Type B pancreatic cell (in vitro differentiated cells): ENCODE measurements around the gene RAG2. TPM values are rescaled to one million over a fixed set of nuclear protein-coding genes. Genes with fewer than 3 reads are reported as not detected.

Experiments used
- DNase-seq: peaks from one replicate; pipeline ENCODE4 v3.0.0; 2021; ENCODE audit warnings: mixed read lengths; ENCODE audit not compliant: unreplicated experiment; ENCODE audit errors: extremely low spot score
- H3K27ac Mint-ChIP-seq: 2 replicates; pipeline ENCODE4 v1.8.0; 2021; ENCODE audit warnings: mild to moderate bottlenecking, mixed read lengths
- H3K27me3 Mint-ChIP-seq: 2 replicates; pipeline ENCODE4 v1.8.0; 2021; ENCODE audit warnings: mixed read lengths
- H3K36me3 Mint-ChIP-seq: 2 replicates; pipeline ENCODE4 v1.8.0; 2021; ENCODE audit warnings: mixed read lengths
- H3K4me1 Mint-ChIP-seq: one replicate; pipeline ENCODE4 v1.8.0; 2021; ENCODE audit warnings: mixed read lengths; ENCODE audit not compliant: unreplicated experiment
- H3K4me3 Mint-ChIP-seq: 2 replicates; pipeline ENCODE4 v1.8.0; 2021; ENCODE audit warnings: mild to moderate bottlenecking, mixed read lengths
- H3K9me3 Mint-ChIP-seq: 2 replicates; pipeline ENCODE4 v1.8.0; 2021; ENCODE audit warnings: mixed read lengths
- total RNA-seq: library from RNA; stranded (reverse); gene quantifications from 2 replicates; pipeline ENCODE4 v1.2.1, GENCODE V29; 2021; ENCODE audit warnings: low replicate concordance
- TF ChIP-seq, protein P1 (sequence below): fragments of 200-600 bp; sonication (generic); conservative IDR thresholded peaks from 2 replicates; pipeline ENCODE4 v1.5.0; 2021; ENCODE audit warnings: antibody characterized with exemption, mild to moderate bottlenecking

Gene RAG2
- total RNA-seq, 1 donor from 2014 or later: not detected

DNA sequence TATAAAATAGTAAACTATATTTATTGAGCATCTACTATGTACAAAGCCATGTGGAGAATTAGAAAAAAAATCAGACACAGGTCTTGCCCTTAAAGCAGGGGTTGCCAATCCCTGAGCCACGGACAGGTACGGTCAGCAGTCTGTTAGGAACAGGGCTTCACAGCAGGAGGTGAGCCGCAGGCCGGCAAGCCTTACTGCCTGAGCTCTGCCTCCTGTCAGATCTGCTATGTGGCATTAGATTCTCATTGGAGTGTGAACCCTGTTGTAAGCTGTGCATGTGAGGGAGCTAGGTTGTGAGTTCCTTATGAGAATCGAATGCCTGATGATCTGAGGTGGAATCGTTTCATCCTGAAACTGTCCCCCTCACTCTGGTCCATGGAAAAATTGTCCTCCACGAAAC lies 2.1 kb upstream of the RAG2 start:
- Mint-ChIP-seq H3K4me3 (no peak overlapping the region), H3K27me3 (no peaks in the 10 kb centered on the region), H3K36me3 (no peaks in the 10 kb centered on the region), H3K27ac (no peak overlapping the region), H3K4me1 (no peaks in the 10 kb centered on the region), H3K9me3 (no peaks in the 10 kb centered on the region)
- TF ChIP-seq, protein P1, sequence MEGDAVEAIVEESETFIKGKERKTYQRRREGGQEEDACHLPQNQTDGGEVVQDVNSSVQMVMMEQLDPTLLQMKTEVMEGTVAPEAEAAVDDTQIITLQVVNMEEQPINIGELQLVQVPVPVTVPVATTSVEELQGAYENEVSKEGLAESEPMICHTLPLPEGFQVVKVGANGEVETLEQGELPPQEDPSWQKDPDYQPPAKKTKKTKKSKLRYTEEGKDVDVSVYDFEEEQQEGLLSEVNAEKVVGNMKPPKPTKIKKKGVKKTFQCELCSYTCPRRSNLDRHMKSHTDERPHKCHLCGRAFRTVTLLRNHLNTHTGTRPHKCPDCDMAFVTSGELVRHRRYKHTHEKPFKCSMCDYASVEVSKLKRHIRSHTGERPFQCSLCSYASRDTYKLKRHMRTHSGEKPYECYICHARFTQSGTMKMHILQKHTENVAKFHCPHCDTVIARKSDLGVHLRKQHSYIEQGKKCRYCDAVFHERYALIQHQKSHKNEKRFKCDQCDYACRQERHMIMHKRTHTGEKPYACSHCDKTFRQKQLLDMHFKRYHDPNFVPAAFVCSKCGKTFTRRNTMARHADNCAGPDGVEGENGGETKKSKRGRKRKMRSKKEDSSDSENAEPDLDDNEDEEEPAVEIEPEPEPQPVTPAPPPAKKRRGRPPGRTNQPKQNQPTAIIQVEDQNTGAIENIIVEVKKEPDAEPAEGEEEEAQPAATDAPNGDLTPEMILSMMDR: no peak
- DNase-seq: no peak

DNA sequence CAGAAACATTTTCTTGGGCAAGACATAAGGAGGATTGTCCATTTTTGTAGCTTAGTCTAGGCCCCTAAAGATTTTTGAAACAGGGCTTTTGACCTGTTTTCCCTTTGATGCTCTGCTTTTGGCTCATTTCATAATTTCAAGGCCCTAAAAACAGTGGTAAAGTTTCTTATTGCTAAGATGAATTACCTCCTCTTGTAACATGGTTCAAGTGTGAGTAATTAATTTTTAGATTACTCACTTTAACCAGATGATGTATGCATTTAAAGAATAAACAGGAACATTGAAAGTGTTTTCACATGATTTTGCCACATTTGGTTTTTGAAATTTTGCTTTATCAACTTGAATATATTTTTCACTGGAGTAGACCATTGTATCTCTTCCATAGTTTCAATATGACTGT lies 1.2 kb downstream of the RAG2 start:
- TF ChIP-seq, protein P1: no peak
- Mint-ChIP-seq H3K4me1 (peaks cover 8% of the 10 kb centered on the region), H3K9me3 (no peaks in the 10 kb centered on the region), H3K27me3 (peaks cover 8% of the 10 kb centered on the region), H3K4me3 (no peak overlapping the region), H3K36me3 (no peaks in the 10 kb centered on the region), H3K27ac (no peak overlapping the region)
- DNase-seq: no peak

DNA sequence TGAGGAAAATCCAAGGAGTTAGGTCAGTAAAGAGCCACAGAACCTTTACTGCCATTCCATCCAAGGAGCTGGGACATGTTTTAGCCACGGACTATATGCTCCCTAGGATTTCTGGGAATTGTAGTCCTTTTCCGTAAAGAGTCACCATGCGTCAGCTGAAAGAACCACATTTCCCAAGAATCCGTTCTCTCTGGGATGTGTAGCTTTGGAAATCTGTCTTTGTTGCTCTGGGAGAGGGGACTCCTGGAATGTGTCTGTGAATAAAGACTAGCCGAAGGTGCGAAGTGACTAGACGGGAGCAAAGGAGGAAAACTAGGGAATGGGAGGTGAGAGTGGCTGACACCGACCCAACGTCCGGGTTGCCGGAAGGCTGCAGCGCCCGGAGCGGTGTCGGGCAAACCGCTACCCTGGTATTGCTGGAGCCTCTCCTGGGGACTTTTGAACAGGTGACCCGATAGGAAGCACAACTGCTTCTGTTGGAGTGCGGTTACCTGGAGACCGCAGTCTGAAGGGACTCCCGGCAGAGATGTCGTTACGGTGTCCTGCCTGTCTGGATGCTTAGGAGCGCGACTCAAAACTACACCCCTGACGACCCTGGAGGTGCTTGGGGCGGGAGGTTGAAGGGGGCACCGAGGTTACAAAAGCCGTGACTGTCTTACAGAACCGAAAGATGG lies 3.6 kb downstream of the RAG2 start, which contains the start of gene IFTAP:
TSS of gene IFTAP (plus strand) at position 187 of the 674 bp plus-strand sequence. CDS start 15,602 bp downstream, outside the sequence.
- Mint-ChIP-seq H3K36me3 (no peaks in the 10 kb centered on the region), H3K9me3 (no peaks in the 10 kb centered on the region), H3K4me1 (peaks cover 8% of the 10 kb centered on the region), H3K27ac (peak within 1 kb of the TSS; percentile 86), H3K27me3 (peaks cover 28% of the 10 kb centered on the region), H3K4me3 (peak within 1 kb of the TSS; percentile 98)
- DNase-seq: no peak
- TF ChIP-seq, protein P1: no peak

DNA sequence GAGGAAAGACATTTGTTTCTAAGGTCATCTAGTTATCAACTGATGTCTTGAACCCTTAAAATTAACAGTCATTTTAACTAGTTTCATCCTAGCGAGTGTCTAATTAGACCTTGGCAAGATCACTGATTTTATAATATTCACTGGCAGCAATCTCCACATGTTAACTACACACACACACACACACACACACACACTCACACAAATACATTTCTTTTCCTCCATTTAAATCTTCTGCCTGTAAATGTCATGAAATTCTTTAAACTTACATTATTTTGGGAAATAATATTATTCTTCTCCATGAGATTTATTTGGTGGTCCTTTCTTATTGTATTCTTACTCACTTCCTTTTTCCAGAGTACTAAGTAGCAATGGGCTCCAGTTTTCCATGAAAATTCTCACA lies 6.6 kb downstream of the RAG2 start:
- peaks cover 8% of the 10 kb centered on the region for H3K4me1 Mint-ChIP-seq
- H3K36me3 Mint-ChIP-seq: no peaks in the 10 kb centered on the region
- H3K9me3 Mint-ChIP-seq: no peaks in the 10 kb centered on the region
- H3K4me3 Mint-ChIP-seq: no peak overlapping the region
- TF ChIP-seq, protein P1: no peak
- no peak overlapping the region for H3K27ac Mint-ChIP-seq
- no peak for DNase-seq
- H3K27me3 Mint-ChIP-seq: peaks cover 57% of the 10 kb centered on the region

DNA sequence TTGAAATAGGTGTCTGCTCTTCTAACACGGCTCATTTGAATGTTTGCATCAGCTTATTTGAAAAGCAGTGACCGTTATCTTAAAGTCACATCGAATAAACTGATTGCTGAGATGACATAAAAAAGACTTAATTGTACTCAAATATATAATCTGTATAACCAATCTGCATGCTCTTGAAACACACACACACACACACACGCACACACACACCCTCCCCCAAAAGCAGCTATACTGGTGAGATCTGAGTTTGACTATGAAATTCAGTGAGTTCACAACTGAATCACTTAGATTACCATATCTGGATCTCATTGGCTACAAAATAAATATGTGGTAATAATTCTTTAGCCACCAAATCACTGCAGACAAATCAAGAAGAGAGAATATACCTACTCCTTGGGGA lies 7.5 kb downstream of the RAG2 start:
- Mint-ChIP-seq H3K4me3 (no peak overlapping the region), H3K4me1 (peaks cover 8% of the 10 kb centered on the region)
- TF ChIP-seq, protein P1: no peak

More for the DNA sequence above, 7.5 kb downstream of the RAG2 start:
- H3K27ac Mint-ChIP-seq: no peak overlapping the region
- H3K9me3 Mint-ChIP-seq: no peaks in the 10 kb centered on the region
- DNase-seq: no peak
- H3K27me3 Mint-ChIP-seq: peaks cover 66% of the 10 kb centered on the region
- H3K36me3 Mint-ChIP-seq: no peaks in the 10 kb centered on the region
